ENCODE measurements around the gene HSPA12B. TPM values are rescaled to one million over a fixed set of nuclear protein-coding genes. Genes with fewer than 3 reads are reported as not detected.

HSPA12B gene
- 0.35 to 0.62 TPM (median 0.50 TPM) in 5 replicates for total RNA-seq (2022; extraction: Qiagen RNA extraction)

DNA sequence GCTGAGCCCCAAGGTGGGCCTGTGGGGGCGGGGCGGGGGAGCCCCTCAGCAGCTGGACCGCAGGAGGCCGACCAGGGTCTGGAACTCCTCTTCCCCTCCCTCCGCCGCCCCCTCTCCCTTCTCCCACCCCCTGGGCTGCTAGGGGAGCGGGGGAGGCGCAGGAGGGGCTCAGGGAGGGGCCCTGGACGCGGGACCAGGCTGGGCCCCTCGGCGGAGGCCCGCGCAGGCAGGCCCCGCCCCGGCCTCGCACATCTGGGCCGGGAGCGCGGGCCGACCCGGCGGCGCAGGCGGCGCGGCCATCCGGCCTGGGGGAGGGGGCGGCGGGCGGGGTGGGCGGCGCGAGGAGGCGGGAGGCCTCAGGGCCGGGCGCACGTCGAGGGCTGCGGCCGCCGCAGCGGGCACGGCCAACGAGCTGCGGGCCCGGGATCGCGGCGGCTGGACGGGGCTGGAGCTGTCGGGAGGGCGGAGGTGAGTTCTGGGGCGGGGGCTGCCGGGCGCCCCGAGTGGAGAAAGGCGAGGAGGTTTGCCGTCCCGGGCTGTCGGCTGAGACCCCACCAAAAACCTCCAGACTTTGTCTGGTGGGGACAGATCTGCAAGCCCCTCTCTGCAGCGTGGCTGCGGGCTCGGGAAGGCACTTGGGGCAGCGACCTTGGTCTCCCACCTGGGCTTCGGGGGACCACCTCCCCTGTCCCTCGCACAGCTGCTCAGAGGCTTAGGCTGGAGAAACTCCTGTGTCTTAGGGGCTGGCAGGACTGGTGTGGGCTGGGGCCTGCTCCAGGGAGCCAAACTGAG lies at the start of gene HSPA12B:
Gene HSPA12B, plus strand, starts transcription at position 359 of the 792 bp plus-strand sequence. CDS start 5,990 bp downstream, outside the sequence.

GRCh38 chr20:3712279-3712873 lies 20.1 kb upstream of the HSPA12B start, which contains the start of gene SIGLEC1:
TSS of gene SIGLEC1 (minus strand) at chr20:3712600. CDS start at chr20:3707128, 5,472 bp downstream.

GRCh38 chr20:3767427-3768341 lies 35.2 kb downstream of the HSPA12B start, which contains the start of gene ADISSP:
TSS of gene ADISSP (minus strand) at chr20:3767753. CDS start at chr20:3760100, 7,653 bp downstream.

GRCh38 chr20:3781153-3781910 lies 48.8 kb downstream of the HSPA12B start, which contains the start of gene SPEF1:
TSS of gene SPEF1 (minus strand) at chr20:3781448. CDS start at chr20:3781287, 161 bp downstream.

DNA sequence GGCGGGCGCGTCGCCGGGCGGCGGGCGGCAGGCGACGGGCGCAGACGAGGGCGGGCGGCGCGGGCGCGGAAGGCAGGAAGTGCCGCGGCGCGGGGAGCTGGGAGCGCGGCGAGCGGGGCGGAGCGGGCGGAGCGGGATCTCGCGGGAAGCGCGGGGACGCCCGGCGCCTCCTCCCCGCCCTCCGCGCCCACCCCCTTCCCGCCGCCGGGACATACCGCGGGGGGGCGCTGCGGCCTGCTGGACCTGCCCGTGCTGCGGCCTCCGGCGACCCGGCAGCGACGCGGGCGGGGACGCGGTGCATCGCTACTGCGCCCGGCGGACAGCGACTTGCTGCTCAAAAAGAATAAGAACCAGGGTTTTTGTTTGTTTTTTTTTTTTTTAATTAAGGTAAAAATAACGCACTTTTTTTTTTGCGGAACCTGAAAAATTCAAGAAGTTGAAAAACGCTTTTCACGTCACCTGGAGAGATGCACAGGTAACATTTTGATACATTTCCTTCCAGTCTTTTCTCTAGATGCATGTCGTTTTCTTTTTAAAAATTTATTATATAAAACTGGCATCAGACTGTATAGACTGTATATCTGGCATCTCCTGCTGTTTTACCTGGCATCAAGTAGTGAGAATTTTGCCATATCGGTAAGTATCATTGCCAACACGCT lies 54.3 kb downstream of the HSPA12B start, which contains the start of gene CENPB:
Gene CENPB, minus strand, starts transcription at position 76 of the 659 bp plus-strand sequence. CDS start 257 bp downstream, outside the sequence.

DNA sequence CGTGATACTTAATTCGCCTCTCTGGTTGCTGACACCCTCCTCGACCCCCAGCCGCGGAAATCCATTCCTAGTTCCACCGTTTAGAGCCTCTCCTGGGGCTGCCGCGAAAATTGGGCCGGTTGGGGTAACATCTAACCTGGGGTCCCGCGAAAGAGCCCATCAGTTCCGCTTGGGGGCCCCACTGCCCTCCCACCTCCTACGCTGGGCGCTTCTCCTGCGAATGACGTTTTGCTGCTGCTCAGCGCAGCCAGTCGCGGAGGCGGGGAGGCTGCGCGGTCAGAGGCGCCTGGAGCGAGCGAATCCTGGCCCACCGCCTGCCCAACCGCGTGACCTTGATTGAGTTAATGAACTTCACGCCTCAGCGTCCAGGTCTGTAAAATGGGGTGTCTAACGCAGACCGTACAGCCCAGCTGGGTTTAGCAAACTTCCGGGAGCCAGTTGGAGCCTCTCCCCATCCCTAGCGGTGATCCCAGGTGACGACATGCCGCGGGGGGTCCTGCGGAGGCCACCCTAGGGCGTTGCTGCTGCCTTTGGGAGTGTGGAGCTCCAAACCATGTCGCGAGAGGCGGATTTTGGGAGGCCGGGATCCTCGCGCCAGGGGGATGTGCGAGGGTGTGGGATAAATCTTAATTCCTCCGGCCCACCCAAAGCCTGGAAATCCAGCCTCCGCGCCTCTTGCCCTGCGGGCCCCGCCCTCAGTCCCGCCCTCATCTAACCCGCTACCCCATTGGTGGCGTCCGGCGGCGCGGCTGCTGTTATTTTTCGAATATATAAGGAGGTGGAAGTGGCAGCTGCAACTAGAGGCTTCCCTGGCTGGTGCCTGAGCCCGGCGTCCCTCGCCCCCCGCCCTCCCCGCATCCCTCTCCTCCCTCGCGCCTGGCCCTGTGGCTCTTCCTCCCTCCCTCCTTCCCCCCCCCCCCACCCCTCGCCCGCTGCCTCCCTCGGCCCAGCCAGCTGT lies 63.3 kb downstream of the HSPA12B start, which contains the start of gene CDC25B:
Gene CDC25B, plus strand, starts transcription at position 800 of the 958 bp plus-strand sequence. CDS start 222 bp downstream, outside the sequence.

Other genes with a start within 250 kb of the HSPA12B start
- not detected in 5 replicates for gene GFRA4, start 69.3 kb upstream of the HSPA12B start, total RNA-seq (2022; extraction: Qiagen RNA extraction)
- gene ADAM33, start 50.7 kb upstream of the HSPA12B start, total RNA-seq (2022; extraction: Qiagen RNA extraction): 0.03 to 0.07 TPM (median 0.05 TPM) in 4 of 5 replicates, not detected in the other
- 0.01 to 0.03 TPM (median 0.02 TPM) in 4 of 5 replicates, not detected in the other for gene SIGLEC1, start 20.1 kb upstream of the HSPA12B start, total RNA-seq (2022; extraction: Qiagen RNA extraction)
- gene ADISSP, start 35.1 kb downstream of the HSPA12B start, total RNA-seq (2022; extraction: Qiagen RNA extraction): 100 to 176 TPM (median 166 TPM) in 5 replicates
- gene SPEF1, start 48.8 kb downstream of the HSPA12B start, total RNA-seq (2022; extraction: Qiagen RNA extraction): 1.7 to 2.5 TPM (median 2.0 TPM) in 5 replicates
- gene CENPB, start 54.1 kb downstream of the HSPA12B start, total RNA-seq (2022; extraction: Qiagen RNA extraction): 88.9 to 130 TPM (median 123 TPM) in 5 replicates
- 188 to 231 TPM (median 225 TPM) in 5 replicates for gene CDC25B, start 63.6 kb downstream of the HSPA12B start, total RNA-seq (2022; extraction: Qiagen RNA extraction)
- 12.9 to 19.8 TPM (median 17.4 TPM) in 5 replicates for gene AP5S1, start 87.9 kb downstream of the HSPA12B start, total RNA-seq (2022; extraction: Qiagen RNA extraction)
- gene MAVS, start 114.1 kb downstream of the HSPA12B start, total RNA-seq (2022; extraction: Qiagen RNA extraction): 17.9 to 25.4 TPM (median 21.1 TPM) in 5 replicates
- 51.5 to 61.3 TPM (median 53.6 TPM) in 5 replicates for gene PANK2, start 156.7 kb downstream of the HSPA12B start, total RNA-seq (2022; extraction: Qiagen RNA extraction)

All from A549 treated with CORT108297 at 1 μM for 4 hours (cell line).